Stomach (tissue), 4 donors: ENCODE results near the gene PKD1.

ENCODE experiments used
- CTCF ChIP-seq, 7 experiments: fragments of 450-650 bp in 4 of 7; fragments of 200-600 bp in 3 of 7; sonication (generic) in 3 of 7; IDR thresholded peaks; one replicate each; pipeline ENCODE4 v1.5.1; 2016 to 2019; ENCODE audit warnings: antibody characterized with exemption in 7 of 7, control low read depth in 2 of 7, mild to moderate bottlenecking in 1 of 7
- POLR2A ChIP-seq, 4 donors: fragments of 450-650 bp; IDR thresholded peaks; one replicate each; pipeline ENCODE4 v1.6.1; 2016; ENCODE audit warnings: antibody characterized with exemption in 4 of 4, control low read depth in 2 of 4, mild to moderate bottlenecking in 1 of 4, moderate library complexity in 1 of 4

DNA sequence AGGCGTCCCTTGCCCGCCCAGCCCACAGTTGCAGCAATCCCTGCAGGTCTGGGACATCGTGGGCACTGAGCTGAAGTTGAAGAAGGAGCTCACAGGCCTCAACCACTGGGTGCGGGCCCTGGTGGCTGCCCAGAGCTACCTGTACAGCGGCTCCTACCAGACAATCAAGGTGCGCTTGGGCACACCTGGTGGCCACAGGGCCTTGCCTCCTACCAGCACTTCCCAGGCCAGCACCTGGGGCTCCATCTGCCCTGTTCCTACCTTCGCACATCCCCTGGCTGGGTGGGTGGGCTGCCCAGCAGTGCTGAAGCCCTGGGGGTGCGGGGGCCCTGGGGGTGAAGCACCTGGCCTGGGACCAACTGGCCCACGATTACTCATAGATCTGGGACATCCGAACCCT is 39.8 kb upstream of the PKD1 start:
- TF ChIP-seq CTCF (IDR thresholded peaks at IDR 0.05) (no peak), POLR2A (IDR thresholded peaks at IDR 0.05) (no peak)
